DND-41 (cell line): Measurements from ENCODE around the gene RAB8B.

ENCODE experiments used
- ATAC-seq: fragments of 200-7000 bp; cut with Tn5 transposase; 3 replicates; pipeline ENCODE4 v1.9.1; 2021; ENCODE audit warnings: low read depth; ENCODE audit not compliant: insufficient read depth
- DNase-seq: peaks from one replicate; pipeline ENCODE4 v3.0.0-alpha.2; 2020
- H2AFZ ChIP-seq: 2 replicates; pipeline ENCODE4 v1.6.0; 2012; ENCODE audit warnings: low read depth, low read length
- H3K27ac ChIP-seq: 2 replicates; pipeline ENCODE4 v1.5.1; 2012; ENCODE audit warnings: low read length, inconsistent platforms
- H3K27me3 ChIP-seq: fragments of 200-600 bp; sonication (generic); 2 replicates; pipeline ENCODE4 v1.6.0; 2012; ENCODE audit warnings: low read length, mild to moderate bottlenecking, inconsistent platforms; ENCODE audit not compliant: insufficient read depth, poor library complexity
- H3K36me3 ChIP-seq: 2 replicates; pipeline ENCODE4 v1.5.1; 2012; ENCODE audit warnings: low read length, inconsistent platforms; ENCODE audit not compliant: insufficient read depth
- H3K4me1 ChIP-seq: 2 replicates; pipeline ENCODE4 v1.5.1; 2012; ENCODE audit warnings: mild to moderate bottlenecking, low read length; ENCODE audit not compliant: insufficient read depth
- H3K4me2 ChIP-seq: 2 replicates; pipeline ENCODE4 v1.6.0; 2012; ENCODE audit warnings: mild to moderate bottlenecking, moderate library complexity, low read length, inconsistent platforms; ENCODE audit not compliant: insufficient read depth
- H3K4me3 ChIP-seq, 2 experiments: fragments of 200-600 bp in 1 of 2; shearing (Covaris generic) in 1 of 2; 2 replicates each; pipeline ENCODE4 v1.5.1; 2012 to 2016; ENCODE audit warnings: inconsistent platforms in 2 of 2, low read length in 2 of 2, mild to moderate bottlenecking in 2 of 2, low read depth in 1 of 2, moderate library complexity in 1 of 2
- H3K79me2 ChIP-seq: 2 replicates; pipeline ENCODE4 v1.6.0; 2012; ENCODE audit warnings: low read length, inconsistent platforms; ENCODE audit not compliant: insufficient read depth
- H3K9ac ChIP-seq: 2 replicates; pipeline ENCODE4 v1.6.0; 2012; ENCODE audit warnings: low read depth, mild to moderate bottlenecking, inconsistent platforms, low read length, moderate library complexity
- H3K9me3 ChIP-seq: 2 replicates; pipeline ENCODE4 v1.5.1; 2012; ENCODE audit warnings: low read length, moderate library complexity, mild to moderate bottlenecking, inconsistent platforms; ENCODE audit not compliant: insufficient read depth, severe bottlenecking
- H4K20me1 ChIP-seq: 2 replicates; pipeline ENCODE4 v1.6.0; 2012; ENCODE audit warnings: low read length; ENCODE audit not compliant: insufficient read depth
- EZH2 ChIP-seq: IDR thresholded peaks from 3 replicates; pipeline ENCODE4 v1.6.1; 2012; ENCODE audit warnings: borderline replicate concordance, low read depth, mild to moderate bottlenecking, moderate library complexity, low read length, inconsistent platforms; ENCODE audit not compliant: severe bottlenecking
- TF ChIP-seq, protein P1 (sequence below): IDR thresholded peaks from 2 replicates; pipeline ENCODE4 v1.5.1; 2012; ENCODE audit warnings: borderline replicate concordance, low read length, moderate library complexity, mild to moderate bottlenecking; ENCODE audit not compliant: poor library complexity, severe bottlenecking; ENCODE audit errors: extremely low read depth

Gene RAB8B

DNA sequence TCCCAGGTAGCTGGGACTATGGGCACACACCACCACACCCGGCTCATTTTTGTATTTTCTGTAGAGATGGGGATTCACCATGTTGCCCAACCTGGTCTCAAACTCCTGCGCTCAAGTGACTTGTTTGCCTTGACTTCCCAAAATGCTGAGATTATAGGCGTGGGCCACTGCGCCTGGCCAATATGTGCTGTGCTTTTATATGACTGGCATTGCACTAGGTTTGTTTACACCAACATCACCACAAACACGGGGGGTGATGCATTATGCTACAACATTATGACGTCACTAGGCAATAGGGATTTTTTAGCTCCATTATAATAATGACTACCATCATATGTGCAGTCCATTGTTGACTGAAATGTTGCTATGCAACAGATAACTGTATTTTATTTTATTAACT lies 94.9 kb downstream of the RAB8B start:
- H3K4me1 ChIP-seq = no peaks in the 10 kb centered on the region

DNA sequence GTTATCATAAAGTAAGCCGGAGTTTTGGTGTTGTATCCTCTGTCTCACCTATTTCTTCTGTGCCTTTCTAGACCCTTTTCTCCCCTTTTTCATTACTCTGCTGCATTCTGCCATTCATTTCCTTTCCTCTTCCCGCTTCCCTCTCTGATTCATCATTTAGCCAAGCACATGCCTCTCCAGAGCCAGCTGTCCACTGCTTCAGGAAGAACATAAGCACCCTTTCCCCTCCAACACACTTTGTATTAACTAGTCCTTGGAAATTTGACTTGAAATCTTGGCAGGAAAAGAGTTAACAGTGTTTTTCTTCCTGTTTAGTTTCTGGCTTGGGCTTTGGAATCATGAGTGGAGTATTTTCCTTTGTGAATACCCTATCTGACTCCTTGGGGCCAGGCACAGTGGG lies 97.7 kb downstream of the RAB8B start:
- no peak overlapping the region for H3K9ac ChIP-seq
- peaks cover 15% of the 10 kb centered on the region for H3K36me3 ChIP-seq
- H3K79me2 ChIP-seq = no peaks in the 10 kb centered on the region
- H2AFZ ChIP-seq = no peak overlapping the region
- ATAC-seq (no peak), DNase-seq (no peak)
- H3K4me2 ChIP-seq = no peak overlapping the region
- H4K20me1 ChIP-seq = no peaks in the 10 kb centered on the region
- H3K4me1 ChIP-seq = no peaks in the 10 kb centered on the region
- H3K9me3 ChIP-seq = no peaks in the 10 kb centered on the region
- no peak for TF ChIP-seq EZH2
- TF ChIP-seq, protein P1, sequence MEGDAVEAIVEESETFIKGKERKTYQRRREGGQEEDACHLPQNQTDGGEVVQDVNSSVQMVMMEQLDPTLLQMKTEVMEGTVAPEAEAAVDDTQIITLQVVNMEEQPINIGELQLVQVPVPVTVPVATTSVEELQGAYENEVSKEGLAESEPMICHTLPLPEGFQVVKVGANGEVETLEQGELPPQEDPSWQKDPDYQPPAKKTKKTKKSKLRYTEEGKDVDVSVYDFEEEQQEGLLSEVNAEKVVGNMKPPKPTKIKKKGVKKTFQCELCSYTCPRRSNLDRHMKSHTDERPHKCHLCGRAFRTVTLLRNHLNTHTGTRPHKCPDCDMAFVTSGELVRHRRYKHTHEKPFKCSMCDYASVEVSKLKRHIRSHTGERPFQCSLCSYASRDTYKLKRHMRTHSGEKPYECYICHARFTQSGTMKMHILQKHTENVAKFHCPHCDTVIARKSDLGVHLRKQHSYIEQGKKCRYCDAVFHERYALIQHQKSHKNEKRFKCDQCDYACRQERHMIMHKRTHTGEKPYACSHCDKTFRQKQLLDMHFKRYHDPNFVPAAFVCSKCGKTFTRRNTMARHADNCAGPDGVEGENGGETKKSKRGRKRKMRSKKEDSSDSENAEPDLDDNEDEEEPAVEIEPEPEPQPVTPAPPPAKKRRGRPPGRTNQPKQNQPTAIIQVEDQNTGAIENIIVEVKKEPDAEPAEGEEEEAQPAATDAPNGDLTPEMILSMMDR = no peak
- no peaks in the 10 kb centered on the region for H3K27me3 ChIP-seq
- no peak overlapping the region for H3K27ac ChIP-seq
- no peak overlapping the region for H3K4me3 ChIP-seq

More for the DNA sequence above, 94.9 kb downstream of the RAB8B start:
- Histone ChIP-seq H3K4me3 (no peak overlapping the region), H3K4me2 (no peak overlapping the region), H3K27ac (no peak overlapping the region), H3K79me2 (no peaks in the 10 kb centered on the region), H3K27me3 (no peaks in the 10 kb centered on the region), H4K20me1 (no peaks in the 10 kb centered on the region), H2AFZ (no peak overlapping the region), H3K9me3 (no peaks in the 10 kb centered on the region), H3K9ac (no peak overlapping the region), H3K36me3 (peaks cover 13% of the 10 kb centered on the region)
- ATAC-seq (no peak), DNase-seq (no peak)
- no peak for TF ChIP-seq EZH2
- TF ChIP-seq, protein P1 = no peak

DNA sequence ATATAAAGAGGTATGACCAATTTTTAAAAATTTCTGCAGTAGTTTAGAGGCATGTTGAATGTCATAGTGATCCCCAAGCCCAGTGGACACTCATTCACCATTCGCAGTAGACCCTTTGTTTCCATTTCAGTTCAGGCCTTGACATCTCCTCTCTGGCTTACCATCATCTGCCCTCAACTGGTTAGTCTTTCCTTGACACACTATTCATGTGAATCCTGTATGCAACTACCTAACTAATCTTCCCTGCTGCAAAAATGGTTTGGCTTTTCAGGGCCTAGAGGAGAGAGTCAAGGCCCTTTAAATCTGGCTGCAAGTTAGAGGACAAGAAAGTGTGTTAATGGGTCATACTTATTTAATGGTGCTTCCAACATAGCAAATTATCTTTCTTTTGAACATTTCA lies 98.9 kb downstream of the RAB8B start:
- H3K9me3 ChIP-seq = no peaks in the 10 kb centered on the region
- H3K27ac ChIP-seq = no peak overlapping the region
- no peaks in the 10 kb centered on the region for H3K27me3 ChIP-seq
- H4K20me1 ChIP-seq = no peaks in the 10 kb centered on the region
- H2AFZ ChIP-seq = no peak overlapping the region
- H3K4me2 ChIP-seq = no peak overlapping the region
- peaks cover 17% of the 10 kb centered on the region for H3K36me3 ChIP-seq
- no peaks in the 10 kb centered on the region for H3K4me1 ChIP-seq
- no peak overlapping the region for H3K9ac ChIP-seq
- TF ChIP-seq, protein P1 = no peak
- no peak for TF ChIP-seq EZH2
- no peak for ATAC-seq
- H3K4me3 ChIP-seq = no peak overlapping the region
- no peaks in the 10 kb centered on the region for H3K79me2 ChIP-seq
- DNase-seq = no peak
